ENCODE data around the gene GOLGA6B.
"Not testable (repeated sequence)": the region's sequence is repeated elsewhere in the genome, so short reads cannot be mapped to it uniquely, and the experiment has no call there.

The GOLGA6B gene, protein sequence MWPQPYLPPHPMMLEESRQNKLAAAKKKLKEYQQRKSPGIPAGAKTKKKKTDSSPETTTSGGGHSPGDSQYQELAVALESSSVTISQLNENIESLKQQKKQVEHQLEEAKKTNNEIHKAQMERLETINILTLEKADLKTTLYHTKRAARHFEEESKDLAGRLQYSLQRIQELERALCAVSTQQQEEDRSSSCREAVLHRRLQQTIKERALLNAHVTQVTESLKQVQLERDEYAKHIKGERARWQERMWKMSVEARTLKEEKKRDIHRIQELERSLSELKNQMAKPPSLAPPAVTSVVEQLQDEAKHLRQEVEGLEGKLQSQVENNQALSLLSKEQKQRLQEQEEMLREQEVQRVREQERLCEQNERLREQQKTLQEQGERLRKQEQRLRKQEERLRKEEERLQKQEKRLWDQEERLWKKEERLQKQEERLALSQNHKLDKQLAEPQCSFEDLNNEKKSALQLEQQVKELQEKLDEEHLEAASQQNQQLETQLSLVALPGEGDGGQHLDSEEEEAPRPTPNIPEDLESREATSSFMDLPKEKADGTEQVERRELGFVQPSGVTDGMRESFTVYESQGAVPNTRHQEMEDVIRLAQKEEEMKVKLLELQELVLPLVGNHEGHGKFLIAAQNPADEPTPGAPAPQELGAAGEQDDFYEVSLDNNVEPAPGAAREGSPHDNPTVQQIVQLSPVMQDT

DNA sequence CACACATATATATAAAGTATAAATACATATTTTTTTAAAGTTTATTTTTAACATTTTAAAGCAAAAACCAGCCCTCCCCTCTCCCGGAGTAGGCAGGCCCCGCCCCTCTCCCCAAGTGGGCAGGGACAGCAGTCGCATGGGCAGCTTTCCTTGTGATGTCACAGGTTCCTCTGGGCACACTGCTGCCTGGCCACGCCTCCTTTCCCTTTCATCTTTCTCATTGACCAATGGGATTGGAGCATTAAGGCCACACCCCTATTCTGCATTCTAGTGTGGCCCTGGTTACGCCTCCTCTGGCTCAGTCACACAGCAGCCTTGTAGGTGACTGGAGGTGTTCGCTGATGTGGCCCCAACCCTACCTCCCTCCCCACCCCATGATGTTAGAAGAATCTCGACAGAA, at the start of gene GOLGA6B:
Gene GOLGA6B (plus strand): TSS at position 301 of the 400 bp plus-strand sequence. CDS start 41 bp downstream, at position 342.
- not testable (repeated sequence) for DNase-seq (ENCODE audit: insufficient read length, low spot score); FAIRE-seq

DNA sequence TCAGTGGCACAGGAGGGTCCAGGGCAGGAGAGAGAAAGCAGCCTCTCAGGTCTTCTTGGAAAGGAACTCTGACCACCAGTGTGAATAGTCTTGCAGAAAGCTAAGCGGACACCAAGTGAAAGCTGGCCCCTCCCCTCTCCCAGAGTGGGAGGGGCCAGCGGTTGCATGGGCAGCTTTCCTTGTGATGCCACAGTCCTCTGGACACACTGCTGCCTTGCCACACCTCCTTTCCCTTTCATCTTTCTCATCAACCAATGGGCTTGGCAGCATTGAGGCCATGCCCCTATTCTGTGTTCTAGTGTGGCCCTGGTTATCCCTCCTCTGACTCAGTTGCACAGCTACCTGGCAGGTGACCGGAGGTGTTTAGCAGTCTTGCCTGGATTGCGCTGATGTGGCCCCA, 49.7 kb upstream of the GOLGA6B start:
- TF ChIP-seq, protein P1, sequence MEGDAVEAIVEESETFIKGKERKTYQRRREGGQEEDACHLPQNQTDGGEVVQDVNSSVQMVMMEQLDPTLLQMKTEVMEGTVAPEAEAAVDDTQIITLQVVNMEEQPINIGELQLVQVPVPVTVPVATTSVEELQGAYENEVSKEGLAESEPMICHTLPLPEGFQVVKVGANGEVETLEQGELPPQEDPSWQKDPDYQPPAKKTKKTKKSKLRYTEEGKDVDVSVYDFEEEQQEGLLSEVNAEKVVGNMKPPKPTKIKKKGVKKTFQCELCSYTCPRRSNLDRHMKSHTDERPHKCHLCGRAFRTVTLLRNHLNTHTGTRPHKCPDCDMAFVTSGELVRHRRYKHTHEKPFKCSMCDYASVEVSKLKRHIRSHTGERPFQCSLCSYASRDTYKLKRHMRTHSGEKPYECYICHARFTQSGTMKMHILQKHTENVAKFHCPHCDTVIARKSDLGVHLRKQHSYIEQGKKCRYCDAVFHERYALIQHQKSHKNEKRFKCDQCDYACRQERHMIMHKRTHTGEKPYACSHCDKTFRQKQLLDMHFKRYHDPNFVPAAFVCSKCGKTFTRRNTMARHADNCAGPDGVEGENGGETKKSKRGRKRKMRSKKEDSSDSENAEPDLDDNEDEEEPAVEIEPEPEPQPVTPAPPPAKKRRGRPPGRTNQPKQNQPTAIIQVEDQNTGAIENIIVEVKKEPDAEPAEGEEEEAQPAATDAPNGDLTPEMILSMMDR (IDR thresholded peaks at IDR 0.05; ENCODE audit: insufficient read depth, missing control alignments) = no peak
- FAIRE-seq (no peak), DNase-seq (ENCODE audit: insufficient read length, low spot score) (no peak)

- DNase-seq (ENCODE audit: insufficient read length, low spot score); FAIRE-seq: not testable (repeated sequence)
Observed at GRCh38 chr15:72608084-72608483, 46.4 kb upstream of the GOLGA6B start.

GRCh38 chr15:72609862-72610261, 44.6 kb upstream of the GOLGA6B start:
- FAIRE-seq = no peak
- DNase-seq (ENCODE audit: insufficient read length, low spot score) = no peak
- TF ChIP-seq, protein P1 (IDR thresholded peaks at IDR 0.05; ENCODE audit: insufficient read depth, missing control alignments) = no peak

GRCh38 chr15:72612324-72612723, 42.2 kb upstream of the GOLGA6B start:
- FAIRE-seq; DNase-seq (ENCODE audit: insufficient read length, low spot score): not testable (repeated sequence)

- TF ChIP-seq, protein P1 (IDR thresholded peaks at IDR 0.05; ENCODE audit: insufficient read depth, missing control alignments) = no peak
- DNase-seq (ENCODE audit: insufficient read length, low spot score) (no peak), FAIRE-seq (no peak)
Observed at GRCh38 chr15:72614810-72615532, 39.5 kb upstream of the GOLGA6B start.

- not testable (repeated sequence) for DNase-seq (ENCODE audit: insufficient read length, low spot score); FAIRE-seq
Observed at GRCh38 chr15:72615533-72616233, 38.8 kb upstream of the GOLGA6B start.

GRCh38 chr15:72616491-72617210, 37.8 kb upstream of the GOLGA6B start:
- FAIRE-seq (no peak), DNase-seq (ENCODE audit: insufficient read length, low spot score) (no peak)
- TF ChIP-seq, protein P1 (IDR thresholded peaks at IDR 0.05; ENCODE audit: insufficient read depth, missing control alignments) = no peak

- not testable (repeated sequence) for DNase-seq (ENCODE audit: insufficient read length, low spot score); FAIRE-seq
Observed at GRCh38 chr15:72623854-72624253, 30.6 kb upstream of the GOLGA6B start.

DNA sequence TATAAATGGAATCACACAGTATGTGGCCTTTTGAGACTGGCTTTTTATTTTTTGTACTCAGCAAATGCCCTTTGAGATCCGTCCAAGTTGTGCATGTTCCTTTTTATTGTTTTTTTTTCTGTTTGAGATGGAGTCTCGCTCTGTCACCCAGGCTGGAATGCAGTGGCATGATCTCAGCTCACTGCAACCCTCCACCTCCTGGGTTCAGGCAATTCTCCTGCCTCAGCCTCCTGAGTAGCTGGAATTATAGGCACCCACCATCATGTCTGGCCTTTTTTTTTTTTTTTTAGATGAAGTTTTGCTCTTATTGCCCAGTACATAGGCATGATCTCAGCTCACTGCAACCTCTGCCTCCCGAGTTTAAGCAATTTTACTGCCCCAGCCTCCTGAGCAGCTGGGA, 28.3 kb upstream of the GOLGA6B start:
- FAIRE-seq; DNase-seq (ENCODE audit: insufficient read length, low spot score): not testable (repeated sequence)

- not testable (repeated sequence) for FAIRE-seq; DNase-seq (ENCODE audit: insufficient read length, low spot score)
Observed at GRCh38 chr15:72628249-72629067, 26.0 kb upstream of the GOLGA6B start.

DNA sequence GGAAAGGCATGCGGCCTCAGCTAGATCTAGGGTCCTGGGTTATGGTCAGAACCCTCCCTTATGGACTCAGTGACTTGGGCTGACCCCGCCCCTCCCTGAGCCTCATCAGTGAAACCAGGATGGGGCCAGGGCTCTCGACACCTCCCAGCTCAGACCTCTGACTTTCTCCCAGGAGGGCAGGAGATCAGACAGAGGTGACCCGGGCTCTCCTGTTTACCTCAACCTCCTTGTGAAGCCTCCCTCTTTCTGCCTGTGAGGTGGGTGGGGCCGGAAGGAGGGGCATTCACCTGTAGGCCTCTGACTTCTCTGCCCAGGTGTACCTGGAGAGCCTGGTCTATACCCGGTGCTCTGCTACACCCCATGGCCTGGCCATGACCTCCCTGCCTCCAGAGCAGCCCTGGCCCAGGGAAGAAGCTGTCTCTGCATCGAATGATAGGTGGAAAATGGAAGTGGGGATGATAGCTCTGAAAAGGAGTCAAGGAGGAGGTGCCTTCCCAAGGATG, 25.4 kb upstream of the GOLGA6B start:
- FAIRE-seq = not testable (repeated sequence)

More for the DNA sequence above, 25.4 kb upstream of the GOLGA6B start:
- not testable (repeated sequence) for DNase-seq (ENCODE audit: insufficient read length, low spot score)

Measured in D721Med (cell line).